Astrocyte (in vitro differentiated cells and primary cell): ENCODE data around the gene MAST2.

Experiments used
- CTCF ChIP-seq: IDR thresholded peaks from 2 replicates; pipeline ENCODE4 v1.5.1; 2011; ENCODE audit warnings: low read depth, mild to moderate bottlenecking, inconsistent platforms, low read length, moderate library complexity; ENCODE audit not compliant: insufficient read depth
- EZH2 ChIP-seq: IDR thresholded peaks from 2 replicates; pipeline ENCODE4 v1.6.1; 2012; ENCODE audit warnings: mild to moderate bottlenecking, low read length, inconsistent platforms; ENCODE audit not compliant: insufficient read depth

- TF ChIP-seq EZH2 (no peak), CTCF (no peak)
Measured at GRCh38 chr1:45890078-45890477, 86.7 kb downstream of the MAST2 start.
